GM12892 (cell line): Measurements from ENCODE around the gene CLDN24.

Experiments
- DNase-seq: peaks from one replicate; pipeline ENCODE4 v3.0.0; 2011; ENCODE audit not compliant: insufficient read length
- FAIRE-seq: peaks from 2 replicates; lab custom pipeline; 2011; peaks lifted over from hg19 to GRCh38; lab: Jason Lieb, UNC
- POLR2A ChIP-seq: IDR thresholded peaks from 2 replicates; pipeline ENCODE4 v1.6.1; 2011; ENCODE audit warnings: low read depth, low read length, control low read depth
- POLR2AphosphoS5 ChIP-seq: IDR thresholded peaks from 2 replicates; pipeline ENCODE4 v1.6.1; 2011; ENCODE audit warnings: low read depth, low read length, control low read depth
- TAF1 ChIP-seq: IDR thresholded peaks from 2 replicates; pipeline ENCODE4 v1.6.1; 2011; ENCODE audit warnings: low read depth, mild to moderate bottlenecking, control low read depth, low read length, borderline replicate concordance

Gene CLDN24

GRCh38 chr4:183345261-183345660 lies 23.0 kb upstream of the CLDN24 start:
- no peak for DNase-seq
- FAIRE-seq: no peak
- TF ChIP-seq TAF1 (no peak), POLR2A (no peak), POLR2AphosphoS5 (no peak)

GRCh38 chr4:183344523-183345255 lies 22.5 kb upstream of the CLDN24 start:
- FAIRE-seq (no peak), DNase-seq (no peak)
- TF ChIP-seq TAF1 (no peak), POLR2A (no peak), POLR2AphosphoS5 (no peak)

- TF ChIP-seq POLR2AphosphoS5: no peak
- TF ChIP-seq POLR2A: no peak
- no peak for TF ChIP-seq TAF1
- FAIRE-seq (no peak), DNase-seq (no peak)
Measured at GRCh38 chr4:183343730-183344129, 21.5 kb upstream of the CLDN24 start.

GRCh38 chr4:183342541-183343533 lies 20.6 kb upstream of the CLDN24 start:
- DNase-seq (no peak), FAIRE-seq (no peak)
- TF ChIP-seq TAF1: no peak

DNA sequence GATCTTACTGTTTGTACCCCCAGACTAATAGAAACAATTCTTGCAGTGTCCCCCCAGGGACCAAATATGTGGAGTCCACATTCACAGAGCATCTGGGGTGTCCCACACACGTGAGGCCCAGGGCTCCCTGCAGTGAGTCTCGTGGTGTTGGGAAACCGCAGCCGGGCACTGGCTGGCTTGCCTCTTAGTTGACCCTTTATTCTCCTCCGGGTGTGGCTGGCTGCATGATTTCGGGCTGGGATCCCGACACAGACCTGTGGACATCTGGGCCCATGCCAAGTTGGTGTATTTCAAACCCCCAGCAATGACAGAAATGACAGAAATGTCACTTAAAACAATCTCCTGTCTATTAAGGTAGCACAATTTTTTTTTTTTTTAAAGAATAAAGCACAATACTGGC lies 15.6 kb upstream of the CLDN24 start:
- TF ChIP-seq TAF1 (no peak), POLR2A (no peak), POLR2AphosphoS5 (no peak)
- no peak for FAIRE-seq
- DNase-seq: no peak

GRCh38 chr4:183337349-183337748 lies 15.1 kb upstream of the CLDN24 start:
- TF ChIP-seq POLR2A (no peak), TAF1 (no peak), POLR2AphosphoS5 (no peak)
- FAIRE-seq (no peak), DNase-seq (no peak)

DNA sequence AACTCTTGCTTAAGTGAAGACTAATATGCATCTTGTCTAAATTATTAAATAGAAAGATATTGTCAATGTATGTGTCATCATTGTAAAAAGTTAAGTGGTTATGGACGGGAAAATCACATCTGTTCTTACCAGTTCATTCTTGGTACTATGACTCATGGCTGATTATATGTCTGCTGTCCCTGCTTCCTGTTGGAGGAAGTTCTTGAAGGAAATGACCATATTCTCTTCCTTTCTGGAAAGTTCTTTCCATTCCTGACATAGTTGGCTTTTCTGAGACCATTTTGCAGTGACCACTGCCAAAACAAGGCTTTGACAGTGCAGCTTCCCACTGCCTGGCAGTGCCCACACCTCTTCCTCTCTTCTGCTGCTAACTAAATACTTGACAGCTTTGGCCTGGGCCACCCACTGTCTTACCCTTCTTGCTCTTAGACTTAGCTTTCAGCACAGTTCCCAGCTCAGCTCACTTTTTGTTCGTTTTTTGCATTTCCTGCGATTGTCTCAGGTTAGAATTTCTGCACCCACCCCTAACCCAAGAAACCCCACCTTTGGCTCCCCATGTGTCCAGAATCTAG lies 13.2 kb upstream of the CLDN24 start:
- no peak for FAIRE-seq
- no peak for DNase-seq
- no peak for TF ChIP-seq POLR2A
- TF ChIP-seq POLR2AphosphoS5: no peak
- TF ChIP-seq TAF1: no peak

- DNase-seq (no peak), FAIRE-seq (no peak)
- TF ChIP-seq POLR2A: no peak
- no peak for TF ChIP-seq TAF1
- no peak for TF ChIP-seq POLR2AphosphoS5
Measured at GRCh38 chr4:183333983-183334382, 11.8 kb upstream of the CLDN24 start.

DNA sequence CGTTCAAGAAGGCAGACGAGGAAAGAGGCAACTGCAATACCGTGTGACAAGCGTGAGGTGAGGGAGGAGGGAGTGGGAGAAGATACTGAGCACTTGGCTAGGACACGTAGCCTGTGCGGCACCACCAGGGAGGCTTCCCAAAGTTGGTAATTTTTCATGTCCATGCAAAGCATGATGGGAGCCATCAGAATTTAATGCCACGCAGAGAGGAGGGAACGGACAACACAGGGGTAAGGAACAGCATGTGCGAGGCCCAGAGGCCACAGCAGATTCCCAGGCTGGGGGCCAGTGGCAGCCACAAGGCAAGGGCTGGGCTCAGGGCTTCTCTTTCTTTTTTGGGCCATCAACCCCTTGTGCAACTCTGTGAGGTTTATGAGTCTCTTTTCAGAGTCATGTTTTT lies 11.0 kb upstream of the CLDN24 start:
- DNase-seq (no peak), FAIRE-seq (no peak)
- TF ChIP-seq POLR2AphosphoS5 (no peak), POLR2A (no peak), TAF1 (no peak)

GRCh38 chr4:183332447-183332846 lies 10.2 kb upstream of the CLDN24 start:
- no peak for TF ChIP-seq POLR2AphosphoS5
- no peak for TF ChIP-seq POLR2A
- no peak for TF ChIP-seq TAF1
- DNase-seq (no peak), FAIRE-seq (no peak)

DNA sequence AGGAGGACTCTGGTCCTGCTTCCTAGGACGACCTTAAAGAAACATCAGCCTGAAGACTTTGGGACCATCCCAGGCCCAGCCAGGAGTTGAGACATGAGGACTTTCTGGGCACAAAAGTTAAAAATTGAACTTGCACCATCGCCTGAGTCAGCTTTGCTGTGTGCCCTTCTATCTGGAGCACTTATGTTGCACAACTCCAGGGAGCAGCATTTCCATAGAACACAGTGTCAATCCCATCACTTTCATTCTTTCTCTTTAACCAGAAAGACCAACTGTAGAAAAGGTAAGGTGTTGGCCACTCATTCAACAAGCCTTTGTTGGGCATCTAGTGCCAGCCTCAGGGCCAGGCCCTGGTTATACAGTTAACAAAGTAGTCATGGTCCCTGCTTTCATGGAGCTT lies 8.6 kb upstream of the CLDN24 start:
- no peak for TF ChIP-seq TAF1
- no peak for FAIRE-seq
- no peak for DNase-seq
